ENCODE measurements around the gene THNSL1.

THNSL1 gene

DNA sequence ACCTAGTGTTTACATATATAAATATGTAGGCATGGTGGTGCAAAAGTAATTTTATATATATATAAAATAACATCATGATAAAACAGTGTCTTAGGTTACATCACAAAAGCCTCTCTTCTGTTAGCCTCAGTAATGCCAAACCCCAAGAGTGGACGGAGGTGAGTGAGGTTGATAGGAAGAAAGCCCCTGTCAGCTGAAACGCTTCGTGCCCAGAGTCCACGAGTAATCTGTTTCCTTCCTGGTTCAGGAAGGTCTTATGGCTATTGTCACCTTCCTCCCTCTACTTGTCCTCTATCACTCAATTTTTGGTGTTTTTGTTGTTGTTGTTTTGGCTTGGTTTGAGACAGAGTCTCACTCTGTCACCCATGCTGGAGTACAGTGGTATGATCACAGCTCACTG is 41.5 kb downstream of the THNSL1 start:
- no peak overlapping the region for H3K4me3 ChIP-seq (ENCODE audit: low read length)
- no peak for TF ChIP-seq ZNF274 (IDR thresholded peaks at IDR 0.05; ENCODE audit: low read depth, low read length)

DNA sequence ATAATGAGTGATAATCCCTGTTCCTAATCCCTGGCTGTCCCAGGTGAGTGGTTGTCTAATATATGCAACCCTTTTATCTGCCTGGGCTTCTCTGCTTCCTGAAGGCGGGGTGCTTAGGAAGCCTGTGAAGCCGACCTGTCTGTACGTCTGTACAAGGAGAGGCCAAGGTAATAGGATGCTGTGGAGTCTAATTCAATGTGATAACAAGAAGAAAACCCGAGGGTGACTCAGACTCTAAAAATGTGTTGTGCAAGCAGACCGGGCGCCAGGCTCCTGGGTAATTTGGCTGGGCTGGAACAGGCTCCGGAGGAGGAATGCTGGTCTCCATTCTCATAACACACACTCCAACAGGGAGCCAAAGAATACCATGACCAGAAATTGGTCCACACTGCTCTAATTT is 43.6 kb downstream of the THNSL1 start:
- TF ChIP-seq ZNF274 (IDR thresholded peaks at IDR 0.05; ENCODE audit: low read depth, low read length), result no peak
- no peak overlapping the region for H3K4me3 ChIP-seq (ENCODE audit: low read length)

DNA sequence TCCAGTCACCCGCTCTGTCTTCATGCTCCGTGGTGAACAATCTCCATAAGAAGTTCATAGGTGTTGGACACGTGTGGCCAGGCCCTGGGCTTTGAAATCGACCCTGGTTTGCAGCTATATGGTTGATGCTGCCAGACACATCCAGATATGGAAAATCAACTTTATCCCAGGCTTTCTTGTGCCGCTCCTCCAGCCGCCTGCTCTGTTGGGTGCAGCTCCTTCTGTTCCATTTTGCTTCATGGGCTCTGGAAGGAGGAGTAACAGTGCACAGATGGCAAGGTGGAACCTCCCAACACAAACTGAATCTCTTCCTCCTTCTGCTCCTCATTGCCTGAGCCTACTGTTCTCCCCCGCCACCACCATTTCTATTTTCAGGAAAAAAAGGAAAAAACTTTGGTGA is 44.7 kb downstream of the THNSL1 start:
- TF ChIP-seq ZNF274 (IDR thresholded peaks at IDR 0.05; ENCODE audit: low read depth, low read length), result no peak
- H3K4me3 ChIP-seq (ENCODE audit: low read length), result no peak overlapping the region

DNA sequence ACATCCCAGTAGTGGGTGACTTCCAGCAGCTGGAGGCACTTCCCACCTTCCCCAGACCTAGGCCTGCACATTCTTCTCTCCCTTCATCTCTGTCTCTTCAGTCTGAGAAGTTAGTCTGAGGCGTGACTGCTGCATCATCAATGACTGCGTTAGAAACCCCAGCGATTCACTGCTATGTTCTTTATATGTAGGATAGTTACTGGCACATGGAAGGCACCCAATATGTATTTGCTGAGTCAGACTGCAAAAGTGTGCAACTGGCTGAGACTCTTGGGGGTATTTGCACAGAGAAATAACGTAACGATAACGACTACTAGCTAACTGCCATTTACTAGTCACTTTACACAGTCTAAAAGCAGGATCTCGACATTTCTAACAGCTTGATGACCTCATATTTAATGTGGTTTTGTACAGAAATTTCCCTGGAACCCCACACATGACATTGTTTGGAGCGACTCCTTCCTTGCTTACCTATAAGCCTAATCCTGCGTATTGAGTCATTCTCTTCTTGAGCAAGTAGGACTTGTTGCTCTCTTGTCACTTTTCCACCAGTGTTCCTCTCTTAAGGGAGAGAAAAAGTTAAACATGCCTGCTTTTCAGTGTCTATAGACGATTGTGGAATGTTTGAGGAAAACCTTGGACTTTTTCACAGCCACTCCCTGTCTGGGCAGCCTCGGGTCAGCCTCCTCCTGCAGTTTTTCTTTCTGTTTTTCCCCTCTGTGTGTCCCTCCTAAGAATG is 45.5 kb downstream of the THNSL1 start:
- TF ChIP-seq ZNF274 (IDR thresholded peaks at IDR 0.05; ENCODE audit: low read depth, low read length), result no peak

DNA sequence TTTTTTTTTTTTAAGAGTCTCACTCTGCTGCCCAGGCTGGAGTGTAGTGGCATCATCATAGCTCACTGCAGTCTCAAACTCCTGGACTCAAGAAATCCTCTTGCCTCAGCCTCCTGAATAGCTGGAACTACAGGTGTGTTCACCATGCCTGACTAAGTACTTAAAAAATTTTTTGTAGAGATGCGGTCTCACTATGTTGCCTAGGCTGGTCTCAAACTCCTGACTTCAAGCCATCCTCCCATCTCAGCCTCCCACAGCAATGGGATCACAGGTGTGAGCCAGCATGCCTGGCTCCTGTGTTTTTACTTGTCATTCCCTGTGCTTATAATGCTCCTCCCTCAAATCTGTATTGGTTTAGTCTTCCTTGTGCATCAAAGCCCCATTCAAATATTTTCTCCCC is 46.7 kb downstream of the THNSL1 start:
- no peak for TF ChIP-seq ZNF274 (IDR thresholded peaks at IDR 0.05; ENCODE audit: low read depth, low read length)
- no peak overlapping the region for H3K4me3 ChIP-seq (ENCODE audit: low read length)

More for the DNA sequence above, 45.5 kb downstream of the THNSL1 start:
- no peak overlapping the region for H3K4me3 ChIP-seq (ENCODE audit: low read length)

DNA sequence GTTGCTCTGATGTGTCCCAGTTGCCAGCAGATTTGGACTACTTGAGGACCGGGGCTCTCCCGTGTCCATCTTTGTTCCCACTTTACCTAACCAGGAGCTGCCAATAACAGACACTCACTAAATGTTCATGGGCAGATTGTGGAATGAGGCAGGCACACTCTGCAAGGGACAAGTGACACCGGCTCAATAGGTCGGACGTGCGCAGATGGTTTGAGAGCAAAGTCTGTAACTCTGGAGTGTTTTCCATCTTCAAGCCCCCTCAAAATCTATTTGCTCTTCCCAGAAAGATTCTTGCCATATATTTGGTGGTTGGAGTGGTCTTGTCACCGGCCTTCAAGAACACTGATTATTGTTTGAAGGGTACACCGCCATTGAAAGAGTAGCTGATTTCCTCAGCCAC is 47.2 kb downstream of the THNSL1 start:
- no peak for TF ChIP-seq ZNF274 (IDR thresholded peaks at IDR 0.05; ENCODE audit: low read depth, low read length)
- no peak overlapping the region for H3K4me3 ChIP-seq (ENCODE audit: low read length)

DNA sequence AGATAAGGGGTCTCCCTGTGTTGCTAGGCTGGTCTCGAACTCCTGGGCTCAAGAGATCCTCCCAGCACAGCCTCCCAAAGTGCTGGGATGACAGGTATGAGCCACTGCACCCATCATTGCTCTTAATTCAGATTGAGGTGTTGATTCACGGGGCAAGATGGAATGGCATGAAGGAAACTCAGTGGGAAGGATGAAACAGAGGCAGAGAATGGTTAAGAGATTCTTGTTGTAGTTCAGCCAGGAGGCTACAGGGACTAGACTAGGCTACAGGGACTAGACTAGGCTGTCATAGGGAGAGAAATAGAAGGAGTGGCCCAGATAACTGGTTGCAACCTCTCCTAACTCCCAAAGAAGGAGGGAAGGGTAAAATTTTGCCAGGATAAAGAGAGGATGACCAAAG is 48.0 kb downstream of the THNSL1 start:
- TF ChIP-seq ZNF274 (IDR thresholded peaks at IDR 0.05; ENCODE audit: low read depth, low read length), result no peak
- H3K4me3 ChIP-seq (ENCODE audit: low read length), result no peak overlapping the region

DNA sequence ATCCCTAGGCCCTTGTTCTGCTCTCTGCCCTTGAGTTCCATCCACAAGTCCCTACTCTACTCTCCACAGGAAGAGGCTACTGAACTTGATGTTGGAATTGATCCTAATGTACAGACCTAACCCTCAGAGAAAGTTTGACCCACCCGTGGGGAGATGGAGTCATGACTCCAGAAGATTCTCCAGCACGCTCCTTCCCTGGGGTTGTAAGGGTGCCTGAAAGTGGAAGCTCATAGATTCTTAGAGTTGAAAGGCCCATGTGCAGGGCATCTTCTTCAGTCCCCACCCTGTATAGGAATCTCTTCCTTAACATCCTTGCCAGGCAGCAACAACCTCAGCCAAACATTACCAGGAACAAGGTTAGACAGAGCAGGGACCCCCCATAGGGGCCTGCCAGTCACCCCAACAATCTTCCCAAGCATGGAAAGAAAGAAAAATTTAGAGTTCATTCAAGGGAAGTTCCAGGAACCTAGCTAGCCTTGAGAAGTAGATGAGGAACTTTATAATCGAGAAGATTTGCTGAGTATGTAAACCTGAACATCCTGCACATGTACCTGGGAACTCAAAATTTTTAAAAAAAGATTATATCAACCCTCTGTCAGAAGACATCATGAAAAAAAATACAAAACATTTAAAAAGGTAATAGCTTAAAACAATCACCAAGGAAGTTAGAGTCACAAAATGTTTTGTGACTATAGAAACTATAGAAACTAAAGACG is 49.5 kb downstream of the THNSL1 start:
- no peak overlapping the region for H3K4me3 ChIP-seq (ENCODE audit: low read length)
- no peak for TF ChIP-seq ZNF274 (IDR thresholded peaks at IDR 0.05; ENCODE audit: low read depth, low read length)

DNA sequence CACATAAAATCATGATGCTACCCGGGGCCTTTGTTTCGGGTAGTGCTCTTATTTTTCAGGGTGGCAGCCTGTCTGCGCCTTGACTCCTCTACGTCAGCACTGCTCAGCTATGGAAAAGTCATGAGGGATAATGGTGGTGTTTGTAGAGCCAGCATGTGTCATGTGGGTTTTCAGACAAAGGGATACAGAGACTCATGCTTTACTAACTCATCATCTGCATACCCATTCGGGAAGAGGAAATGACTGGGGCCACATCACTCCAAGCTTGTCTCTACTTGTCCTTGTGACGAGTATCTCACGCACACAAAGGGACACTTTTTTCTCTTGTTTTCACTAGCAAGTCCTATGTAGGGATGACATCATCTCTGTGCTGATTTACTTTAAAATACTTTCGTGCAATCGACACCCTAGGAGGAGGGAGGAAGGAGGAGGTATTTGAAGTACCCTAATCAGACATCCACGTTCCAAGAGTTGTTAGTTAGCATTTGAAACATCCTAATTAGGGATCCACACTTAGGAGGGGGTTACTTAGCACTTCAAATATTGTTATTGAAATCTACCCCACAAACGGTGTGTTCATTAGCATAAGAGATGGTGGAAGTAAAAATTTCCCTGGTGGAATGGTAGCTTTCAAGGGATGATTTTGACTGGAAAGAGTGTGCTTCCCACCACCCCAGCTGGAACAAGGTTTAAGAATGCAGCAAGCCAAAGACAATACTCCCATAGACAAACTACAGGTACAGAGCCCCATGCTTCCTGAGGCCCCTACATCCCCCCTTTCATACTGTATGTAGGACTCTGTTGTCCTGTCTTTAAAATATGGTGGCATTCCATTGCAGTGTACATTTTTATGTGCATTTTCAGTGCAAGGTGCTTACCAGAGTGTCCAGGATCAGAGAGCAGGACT is 52.0 kb downstream of the THNSL1 start:
- H3K4me3 ChIP-seq (ENCODE audit: low read length), result no peak overlapping the region
- TF ChIP-seq ZNF274 (IDR thresholded peaks at IDR 0.05; ENCODE audit: low read depth, low read length), result no peak

DNA sequence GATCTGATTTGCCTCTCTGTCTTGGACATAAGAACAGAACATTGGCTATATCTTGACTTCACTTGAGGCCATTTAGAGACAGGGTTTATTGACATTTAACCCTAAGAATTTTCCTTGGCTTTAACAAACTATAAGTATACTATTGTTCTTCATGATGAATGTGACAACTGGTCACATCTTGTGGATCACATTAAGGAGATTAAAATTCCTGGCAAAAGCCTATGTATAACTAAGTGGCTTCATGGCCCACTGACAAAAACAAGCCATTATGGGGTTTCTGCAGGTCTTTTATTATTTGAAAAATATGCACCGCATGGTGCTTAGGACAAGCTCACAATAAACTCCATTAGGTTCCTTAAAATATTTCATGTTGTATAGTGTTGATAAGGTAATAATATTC is 54.8 kb downstream of the THNSL1 start:
- no peak for TF ChIP-seq ZNF274 (IDR thresholded peaks at IDR 0.05; ENCODE audit: low read depth, low read length)
- no peak overlapping the region for H3K4me3 ChIP-seq (ENCODE audit: low read length)

DNA sequence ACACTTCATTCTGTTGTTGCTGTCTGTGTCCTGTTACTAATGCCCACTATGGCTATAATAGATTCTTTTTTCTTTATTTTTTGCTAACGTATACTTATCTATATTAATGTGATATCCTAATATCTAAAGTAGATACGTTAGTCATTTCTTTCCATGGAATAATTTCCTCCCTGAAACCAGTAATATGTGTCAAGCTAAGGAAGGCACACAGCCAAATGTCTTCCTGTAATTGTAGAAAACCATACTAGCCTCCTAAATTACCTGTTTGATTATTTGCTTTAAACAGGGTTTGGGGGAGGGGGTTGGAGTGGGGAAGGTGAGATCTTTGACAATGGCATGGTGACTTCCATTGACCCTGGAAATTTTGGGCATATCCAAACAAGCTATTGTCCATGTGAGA is 56.4 kb downstream of the THNSL1 start:
- TF ChIP-seq ZNF274 (IDR thresholded peaks at IDR 0.05; ENCODE audit: low read depth, low read length), result no peak
- H3K4me3 ChIP-seq (ENCODE audit: low read length), result no peak overlapping the region

DNA sequence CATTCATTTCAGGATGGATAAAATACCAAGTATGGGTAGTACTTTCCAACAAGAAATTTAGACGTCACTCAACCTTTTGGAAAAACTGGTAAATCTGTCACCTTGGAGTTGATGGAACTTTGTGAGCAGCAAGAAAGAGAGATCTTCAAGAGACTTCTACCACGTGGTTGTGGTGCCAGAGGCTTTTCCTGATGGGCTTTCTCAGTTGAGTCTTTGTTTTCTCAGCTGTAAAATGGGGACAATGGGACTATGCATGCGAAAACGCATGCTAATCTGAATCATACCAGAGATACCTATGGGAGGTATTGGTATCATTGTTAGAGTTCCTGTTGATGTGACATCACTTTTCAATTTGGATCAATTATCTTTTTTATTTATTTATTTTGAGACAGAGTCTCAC is 59.4 kb downstream of the THNSL1 start:
- H3K4me3 ChIP-seq (ENCODE audit: low read length), result no peak overlapping the region
- no peak for TF ChIP-seq ZNF274 (IDR thresholded peaks at IDR 0.05; ENCODE audit: low read depth, low read length)
